ENCODE data around the gene OR52J3.

DNA sequence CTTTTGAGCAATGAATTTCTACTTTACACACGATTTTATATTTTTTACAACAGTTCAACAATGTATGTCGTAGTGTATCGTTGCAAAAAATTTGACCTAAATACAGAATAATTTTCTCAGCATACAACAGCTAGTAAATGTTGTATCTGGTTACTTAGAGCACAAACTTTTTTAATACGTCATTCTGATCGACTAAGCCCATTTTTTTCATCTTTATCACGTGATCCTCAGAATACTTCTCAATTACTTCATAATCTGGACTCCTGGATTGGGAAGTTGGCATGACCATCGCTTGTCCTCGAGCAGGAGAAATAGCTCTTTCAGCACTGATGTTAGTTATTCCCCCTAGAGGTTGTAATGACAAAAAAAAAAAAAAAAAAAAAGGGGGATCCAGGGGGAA lies 35.1 kb upstream of the OR52J3 start:
- no peak for TF ChIP-seq NR2F2 (IDR thresholded peaks at IDR 0.05; ENCODE audit: borderline replicate concordance, low read depth)
- TF ChIP-seq TCF12 (IDR thresholded peaks at IDR 0.05): no peak
- no peak for TF ChIP-seq TCF12 (CRISPR knock-in tag; IDR thresholded peaks at IDR 0.05)
- no peak for TF ChIP-seq MTF1 (CRISPR knock-in tag; IDR thresholded peaks at IDR 0.05)
- TF ChIP-seq NONO (IDR thresholded peaks at IDR 0.05): no peak
- no peak for TF ChIP-seq NONO (CRISPR knock-in tag; conservative IDR thresholded peaks at IDR 0.05)
- no peak for TF ChIP-seq EZH2 (conservative IDR thresholded peaks at IDR 0.05; ENCODE audit: low read depth, low read length)
- TF ChIP-seq CREB1 (IDR thresholded peaks at IDR 0.05): 0 out of 2 replicates have a peak, but pooled peaks have one; percentile 47
- TF ChIP-seq CREB1 (CRISPR knock-in tag; IDR thresholded peaks at IDR 0.05): no peak
- TF ChIP-seq, protein P1, sequence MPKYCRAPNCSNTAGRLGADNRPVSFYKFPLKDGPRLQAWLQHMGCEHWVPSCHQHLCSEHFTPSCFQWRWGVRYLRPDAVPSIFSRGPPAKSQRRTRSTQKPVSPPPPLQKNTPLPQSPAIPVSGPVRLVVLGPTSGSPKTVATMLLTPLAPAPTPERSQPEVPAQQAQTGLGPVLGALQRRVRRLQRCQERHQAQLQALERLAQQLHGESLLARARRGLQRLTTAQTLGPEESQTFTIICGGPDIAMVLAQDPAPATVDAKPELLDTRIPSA (CRISPR knock-in tag; IDR thresholded peaks at IDR 0.05; ENCODE audit: borderline replicate concordance): no peak
